LNCAP (cell line): ENCODE measurements around the gene EDRF1.

ENCODE experiments used
- CTCF ChIP-seq: fragments of 450-650 bp; IDR thresholded peaks from 2 replicates; pipeline ENCODE4 v1.5.1; 2017; ENCODE audit warnings: mild to moderate bottlenecking

Gene EDRF1

GRCh38 chr10:125785791-125786190 lies 66.3 kb downstream of the EDRF1 start:
- TF ChIP-seq CTCF = no peak

- TF ChIP-seq CTCF = no peak
Observed at GRCh38 chr10:125788156-125789034, 68.9 kb downstream of the EDRF1 start.

- no peak for TF ChIP-seq CTCF
Observed at GRCh38 chr10:125792342-125793300, 73.1 kb downstream of the EDRF1 start.

GRCh38 chr10:125795128-125795527 lies 75.6 kb downstream of the EDRF1 start:
- TF ChIP-seq CTCF = no peak

- no peak for TF ChIP-seq CTCF
Observed at GRCh38 chr10:125795637-125796190, 76.2 kb downstream of the EDRF1 start.

GRCh38 chr10:125797424-125797823 lies 77.9 kb downstream of the EDRF1 start:
- TF ChIP-seq CTCF = no peak

GRCh38 chr10:125797994-125798662 lies 78.6 kb downstream of the EDRF1 start:
- no peak for TF ChIP-seq CTCF
